H1 (cell line): ENCODE measurements around the gene SLIT2. TPM values are rescaled to one million over a fixed set of nuclear protein-coding genes. Genes with fewer than 3 reads are reported as not detected.

ENCODE experiments used
- CTCF ChIA-PET: fragments of 300-600 bp; sonication (Branson Sonifier 250); formaldehyde crosslinking; loops from one replicate; lab custom pipeline; 2021; ENCODE audit not compliant: partially characterized antibody; lab: Charles Lee
- POLR2A ChIA-PET: fragments of 300-600 bp; sonication (Branson Sonifier 250); formaldehyde crosslinking; loops from one replicate; lab custom pipeline; 2021; ENCODE audit warnings: inconsistent platforms; ENCODE audit not compliant: partially characterized antibody; lab: Charles Lee
- DNase-seq, 2 experiments: peaks; one replicate each; pipeline versions ENCODE4 v3.0.0 to v3.0.0-alpha.2; 2010 to 2022; ENCODE audit warnings: low spot score in 2 of 2, low read depth in 1 of 2, mixed read lengths in 1 of 2
- FAIRE-seq: peaks from 2 replicates; lab custom pipeline; 2011; peaks lifted over from hg19 to GRCh38; lab: Jason Lieb, UNC
- H2AFZ ChIP-seq: 2 replicates; pipeline ENCODE4 v1.8.1; 2012; ENCODE audit warnings: low read length, inconsistent platforms
- H2AK5ac ChIP-seq: 2 replicates; pipeline ENCODE4 v1.6.1; 2013; ENCODE audit warnings: low read depth, low read length
- H2BK120ac ChIP-seq: replicated peaks from 2 replicates; pipeline ENCODE3; 2013; ENCODE audit warnings: low read depth, low read length, inconsistent platforms
- H2BK12ac ChIP-seq: 2 replicates; pipeline ENCODE4 v1.6.1; 2013; ENCODE audit warnings: low read depth, low read length
- H2BK15ac ChIP-seq: 2 replicates; pipeline ENCODE4 v1.6.1; 2013; ENCODE audit warnings: low read length
- H2BK20ac ChIP-seq: 2 replicates; pipeline ENCODE4 v1.6.1; 2013; ENCODE audit warnings: low read length
- H2BK5ac ChIP-seq: 2 replicates; pipeline ENCODE4 v1.6.1; 2013; ENCODE audit warnings: low read depth, low read length
- H3K14ac ChIP-seq: 2 replicates; pipeline ENCODE4 v1.6.1; 2013; ENCODE audit warnings: inconsistent platforms; ENCODE audit not compliant: insufficient read length
- H3K18ac ChIP-seq: 2 replicates; pipeline ENCODE4 v1.6.1; 2013; ENCODE audit warnings: low read length; ENCODE audit errors: extremely low read depth
- H3K23ac ChIP-seq: 2 replicates; pipeline ENCODE4 v1.6.1; 2013; ENCODE audit warnings: inconsistent platforms; ENCODE audit not compliant: insufficient read length
- H3K23me2 ChIP-seq: 2 replicates; pipeline ENCODE4 v1.6.1; 2013; ENCODE audit warnings: low read depth, low read length
- H3K27ac ChIP-seq: 2 replicates; pipeline ENCODE4 v1.6.1; 2011; ENCODE audit warnings: low read depth, low read length, inconsistent platforms
- H3K27me3 ChIP-seq, 4 experiments: replicated peaks in 1 of 4; 1 replicate in 1 of 4; 2 replicates in 3 of 4; pipeline versions ENCODE4 v1.6.1 to v1.8.1; 2011 to 2013; ENCODE audit warnings: low read length in 3 of 4, mild to moderate bottlenecking in 3 of 4, inconsistent platforms in 2 of 4, mixed read lengths in 2 of 4, moderate library complexity in 1 of 4; ENCODE audit not compliant: control insufficient read depth in 3 of 4, insufficient read depth in 3 of 4; ENCODE audit errors: extremely low read depth in 1 of 4
- H3K36me3 ChIP-seq, 4 experiments: 2 replicates each; pipeline versions ENCODE4 v1.6.1 to v1.8.1; 2011 to 2013; ENCODE audit warnings: mild to moderate bottlenecking in 4 of 4, low read length in 3 of 4, moderate library complexity in 2 of 4, control low read depth in 1 of 4, inconsistent platforms in 1 of 4; ENCODE audit not compliant: insufficient read depth in 4 of 4, control insufficient read depth in 2 of 4
- H3K4ac ChIP-seq: replicated peaks from 2 replicates; pipeline ENCODE3; 2013; ENCODE audit warnings: low read length, low read depth, mixed read lengths, inconsistent platforms; ENCODE audit not compliant: insufficient read length
- H3K4me1 ChIP-seq, 4 experiments: replicated peaks in 1 of 4; 1 replicate in 1 of 4; 2 replicates in 3 of 4; pipeline versions ENCODE4 v1.6.1 to v1.8.1; 2011 to 2013; ENCODE audit warnings: low read length in 3 of 4, inconsistent platforms in 2 of 4, mixed read lengths in 1 of 4; ENCODE audit not compliant: insufficient read depth in 4 of 4, control insufficient read depth in 3 of 4
- H3K4me2 ChIP-seq, 2 experiments: 2 replicates each; pipeline versions ENCODE4 v1.6.1 to v1.8.1; 2011 to 2013; ENCODE audit warnings: low read depth in 2 of 2, low read length in 2 of 2, control low read depth in 1 of 2, inconsistent platforms in 1 of 2, mild to moderate bottlenecking in 1 of 2; ENCODE audit not compliant: insufficient read depth in 1 of 2
- H3K4me3 ChIP-seq, 4 experiments: fragments of 200-600, 300-600 bp in 1 of 4; sonication (generic), shearing (Covaris generic), sonication (Bioruptor Twin) in 1 of 4; 2 replicates each; pipeline versions ENCODE4 v1.5.1 to v1.8.1; 2011 to 2016; ENCODE audit warnings: low read length in 4 of 4, low read depth in 3 of 4, control low read depth in 2 of 4, inconsistent platforms in 2 of 4, mild to moderate bottlenecking in 2 of 4, mixed read lengths in 1 of 4, moderate library complexity in 1 of 4; ENCODE audit not compliant: insufficient read depth in 2 of 4; ENCODE audit errors: extremely low read depth in 1 of 4
- H3K56ac ChIP-seq: replicated peaks from 2 replicates; pipeline ENCODE3; 2013; ENCODE audit warnings: low read depth, mild to moderate bottlenecking, mixed read lengths, low read length, inconsistent platforms; ENCODE audit not compliant: insufficient read length
- H3K79me1 ChIP-seq: 2 replicates; pipeline ENCODE4 v1.6.1; 2013; ENCODE audit warnings: low read depth, low read length, control low read depth
- H3K79me2 ChIP-seq, 2 experiments: 2 replicates each; pipeline versions ENCODE4 v1.6.1 to v1.8.1; 2012 to 2013; ENCODE audit warnings: low read length in 2 of 2, mild to moderate bottlenecking in 2 of 2, inconsistent platforms in 1 of 2; ENCODE audit not compliant: insufficient read depth in 2 of 2, control insufficient read depth in 1 of 2
- H3K9ac ChIP-seq, 4 experiments: replicated peaks in 1 of 4; 1 replicate in 1 of 4; 2 replicates in 3 of 4; pipeline versions ENCODE4 v1.6.1 to v1.8.1; 2011 to 2013; ENCODE audit warnings: low read depth in 3 of 4, low read length in 3 of 4, control low read depth in 2 of 4, mild to moderate bottlenecking in 2 of 4, moderate library complexity in 2 of 4, inconsistent platforms in 1 of 4; ENCODE audit errors: extremely low read depth in 1 of 4
- H3K9me3 ChIP-seq, 2 experiments: 2 replicates each; pipeline versions ENCODE4 v1.6.1 to v1.8.1; 2012 to 2013; ENCODE audit warnings: mild to moderate bottlenecking in 2 of 2, moderate library complexity in 2 of 2, control low read depth in 1 of 2, inconsistent platforms in 1 of 2, low read depth in 1 of 2, low read length in 1 of 2, mixed read lengths in 1 of 2; ENCODE audit not compliant: insufficient read depth in 2 of 2
- H4K20me1 ChIP-seq, 2 experiments: replicated peaks in 1 of 2; 2 replicates each; pipeline versions ENCODE3 to v1.8.1; 2011 to 2013; ENCODE audit warnings: inconsistent platforms in 2 of 2, low read length in 2 of 2, mild to moderate bottlenecking in 1 of 2; ENCODE audit not compliant: insufficient read depth in 2 of 2, control insufficient read depth in 1 of 2
- H4K5ac ChIP-seq: 2 replicates; pipeline ENCODE4 v1.6.1; 2013; ENCODE audit warnings: low read length, low read depth, mixed read lengths, inconsistent platforms; ENCODE audit not compliant: insufficient read length
- H4K8ac ChIP-seq: 2 replicates; pipeline ENCODE4 v1.8.0; 2013; ENCODE audit warnings: mild to moderate bottlenecking, moderate library complexity, low read length, inconsistent platforms; ENCODE audit not compliant: insufficient read depth; ENCODE audit errors: extremely low read depth
- H4K91ac ChIP-seq: replicated peaks from 2 replicates; pipeline ENCODE3; 2013; ENCODE audit warnings: low read length, mixed read lengths, inconsistent platforms; ENCODE audit not compliant: insufficient read length
- CBX8 ChIP-seq: fragments of 300-800, 300-1000 bp; sonication (generic); IDR thresholded peaks from 2 replicates; pipeline ENCODE4 v1.7.1; 2016; ENCODE audit warnings: low read depth, low read length, borderline replicate concordance
- EZH2 ChIP-seq: fragments of 200-600 bp; sonication (generic); IDR thresholded peaks from 2 replicates; pipeline ENCODE4 v1.7.1; 2012; ENCODE audit warnings: low read depth, mild to moderate bottlenecking, moderate library complexity, low read length, inconsistent platforms; ENCODE audit not compliant: severe bottlenecking
- KDM1A ChIP-seq: fragments of 200-600, 300-600 bp; sonication (generic); IDR thresholded peaks from 2 replicates; pipeline ENCODE4 v1.7.1; 2016; ENCODE audit warnings: mild to moderate bottlenecking, low read length, borderline replicate concordance
- KDM5A ChIP-seq: fragments of 200-600 bp; IDR thresholded peaks from 2 replicates; pipeline ENCODE4 v1.7.1; 2012; ENCODE audit warnings: mild to moderate bottlenecking, low read length, inconsistent platforms, mixed read lengths
- NRF1 ChIP-seq: IDR thresholded peaks from 2 replicates; pipeline ENCODE4 v1.6.1; 2011; ENCODE audit warnings: mild to moderate bottlenecking, low read depth, low read length, improper control_type of control experiment
- POLR2A ChIP-seq, 2 experiments: IDR thresholded peaks; 1 replicate in 1 of 2; 2 replicates in 1 of 2; pipeline ENCODE4 v1.6.1; 2011; ENCODE audit warnings: low read depth in 2 of 2, low read length in 2 of 2, mild to moderate bottlenecking in 2 of 2; ENCODE audit errors: control extremely low read depth in 1 of 2
- RFX5 ChIP-seq: IDR thresholded peaks from 2 replicates; pipeline ENCODE4 v1.6.1; 2011; ENCODE audit warnings: low read depth, low read length, improper control_type of control experiment, borderline replicate concordance
- SP1 ChIP-seq: IDR thresholded peaks from 2 replicates; pipeline ENCODE4 v1.6.1; 2011; ENCODE audit warnings: low read depth, low read length
- ZNF274 ChIP-seq: IDR thresholded peaks from 2 replicates; pipeline ENCODE4 v1.7.0; 2012; ENCODE audit warnings: low read length, borderline replicate concordance; ENCODE audit errors: extremely low read depth
- WGBS, 2 experiments: shearing (Covaris generic) in 1 of 2; methylation state at CpG; one replicate each; pipeline versions ENCODE4 v1.1.6 to v1.1.7; 2013 to 2015; ENCODE audit warnings: low lambda C conversion rate in 2 of 2, mixed read lengths in 2 of 2, inconsistent platforms in 1 of 2, low coverage in 1 of 2, missing lambda C conversion rate in 1 of 2; ENCODE audit not compliant: insufficient replicate concordance in 2 of 2, insufficient coverage in 1 of 2, insufficient read length in 1 of 2; ENCODE audit errors: extremely low coverage in 1 of 2, missing lambda C conversion rate in 1 of 2; 5-methylcytosine and 5-hydroxymethylcytosine counted together
- polyA plus RNA-seq, 7 experiments: library from polyadenylated mRNA; depleted of rRNA in 3 of 7; stranded (reverse) in 5 of 7; unstranded in 2 of 7; fragments of >200 nt in 5 of 7; fragments of 200-250 nt in 2 of 7; gene quantifications; 1 replicate in 5 of 7; 2 replicates in 1 of 7; 4 replicates in 1 of 7; pipeline versions ENCODE4 v1.2.1 to v1.2.3, GENCODE V29; 2011 to 2013; ENCODE audit warnings: missing spikeins in 2 of 7, mixed read lengths in 2 of 7
- total RNA-seq: library from RNA; stranded (reverse); fragmentation: NEBNext Ultra II Directional; extraction: Animal tissue kit (Norgen Biotek cat#: 25700); gene quantifications from 2 replicates; pipeline ENCODE4 v1.2.1, GENCODE V29; 2021

Gene SLIT2
- total and polyA plus RNA-seq, 2 of the 8 experiments (the other 6 are each of a cell fraction or from before 2014, with no cell fraction given), result 2.0 to 13.7 TPM

GRCh38 chr4:20269320-20269719 is 17.6 kb downstream of the SLIT2 start:
- DNase-seq (no peak), FAIRE-seq (no peak)
- POLR2A ChIA-PET, result interaction anchor here (1.0 to 1.4 kb wide), 2 partner anchors 14 to 18 kb away, joined by 3 to 4 read pairs; partner anchors contain the start of gene SLIT2
- Histone ChIP-seq H2AK5ac (no peak overlapping the region), H3K9me3 (no peaks in the 10 kb centered on the region), H3K9ac (no peak overlapping the region), H2BK5ac (no peak overlapping the region), H4K8ac (no peak overlapping the region), H3K4ac (no peak overlapping the region), H3K23ac (no peak overlapping the region), H3K23me2 (no peaks in the 10 kb centered on the region), H2BK15ac (no peak overlapping the region), H3K79me2 (no peaks in the 10 kb centered on the region), H3K14ac (no peak overlapping the region), H3K4me2 (no peak overlapping the region), H2BK12ac (no peak overlapping the region), H3K36me3 (no peaks in the 10 kb centered on the region), H3K27me3 (no peaks in the 10 kb centered on the region), H2BK120ac (no peak overlapping the region), H3K79me1 (no peaks in the 10 kb centered on the region), H3K56ac (no peak overlapping the region), H3K4me1 (no peaks in the 10 kb centered on the region), H2AFZ (no peak overlapping the region), H3K18ac (no peak overlapping the region), H3K27ac (no peak overlapping the region), H4K5ac (no peak overlapping the region), H3K4me3 (no peak overlapping the region), H4K20me1 (no peaks in the 10 kb centered on the region), H4K91ac (no peak overlapping the region), H2BK20ac (no peak overlapping the region)
- WGBS, 2 experiments, result 100% methylated on average over 1 of the region's 1 CpG; no CpG with 5 or more reads in 1 of the 2 experiments
- CTCF ChIA-PET, result no interaction called here
- TF ChIP-seq SP1 (no peak), ZNF274 (no peak), CBX8 (no peak), RFX5 (no peak), POLR2A (IDR thresholded peaks at IDR 0.05; ENCODE audit: control extremely low read depth in 1 of 2, low read depth in 2 of 2, low read length in 2 of 2) (no peak), NRF1 (no peak), KDM1A (no peak), KDM5A (no peak), EZH2 (no peak)
